Tibial nerve (tissue), 4 donors: ENCODE data around the gene CHD6.

ENCODE experiments used
- CTCF ChIP-seq, 5 experiments: fragments of 200-600 bp in 3 of 5; fragments of 450-650 bp in 2 of 5; sonication (generic) in 3 of 5; IDR thresholded peaks; one replicate each; pipeline ENCODE4 v1.5.1; 2016 to 2019; ENCODE audit warnings: antibody characterized with exemption in 5 of 5, mild to moderate bottlenecking in 3 of 5, moderate library complexity in 2 of 5
- EP300 ChIP-seq, 2 donors: sonication (generic); formaldehyde crosslinking; IDR thresholded peaks; one replicate each; pipeline ENCODE4 v1.6.1; 2017; ENCODE audit warnings: antibody characterized with exemption in 2 of 2, mild to moderate bottlenecking in 1 of 2

- TF ChIP-seq CTCF (IDR thresholded peaks at IDR 0.05) (no peak), EP300 (IDR thresholded peaks at IDR 0.05) (no peak)
Measured at GRCh38 chr20:41538810-41539596, 79.2 kb downstream of the CHD6 start.
